Retinal pigment epithelial cell (primary cell): ENCODE results near the gene ATP8B1.

ENCODE experiments used
- DNase-seq: peaks from one replicate; pipeline ENCODE4 v3.0.0-alpha.2; 2010; ENCODE audit warnings: low read depth
- H3K4me3 ChIP-seq: 2 replicates; pipeline ENCODE4 v1.5.1; 2011; ENCODE audit warnings: mild to moderate bottlenecking, low read length, control low read depth, moderate library complexity
- CTCF ChIP-seq: conservative IDR thresholded peaks from 2 replicates; pipeline ENCODE4 v1.5.1; 2011; ENCODE audit warnings: low read depth, low read length, control low read depth, inconsistent platforms

The ATP8B1 gene

GRCh38 chr18:57787068-57787685 is 15.9 kb downstream of the ATP8B1 start:
- TF ChIP-seq CTCF, result no peak
- H3K4me3 ChIP-seq, result no peak overlapping the region
- DNase-seq, result no peak

- no peak for TF ChIP-seq CTCF
- no peak for DNase-seq
These were observed 17.2 kb downstream of the ATP8B1 start for GRCh38 chr18:57785751-57786437.

GRCh38 chr18:57784801-57785114 is 18.4 kb downstream of the ATP8B1 start:
- no peak overlapping the region for H3K4me3 ChIP-seq
- TF ChIP-seq CTCF, result no peak
- DNase-seq, result no peak

More at GRCh38 chr18:57785751-57786437, 17.2 kb downstream of the ATP8B1 start:
- H3K4me3 ChIP-seq, result no peak overlapping the region

- DNase-seq, result no peak
- TF ChIP-seq CTCF, result no peak
- H3K4me3 ChIP-seq, result no peak overlapping the region
These were observed 18.9 kb downstream of the ATP8B1 start for GRCh38 chr18:57784034-57784800.

GRCh38 chr18:57782049-57782448 is 21.1 kb downstream of the ATP8B1 start:
- no peak for DNase-seq

GRCh38 chr18:57780706-57781347 is 22.3 kb downstream of the ATP8B1 start:
- no peak for TF ChIP-seq CTCF
- peak; percentile 55 for DNase-seq
- H3K4me3 ChIP-seq, result no peak overlapping the region

More at GRCh38 chr18:57782049-57782448, 21.1 kb downstream of the ATP8B1 start:
- no peak overlapping the region for H3K4me3 ChIP-seq
- no peak for TF ChIP-seq CTCF
